NCI-H1105 treated with DMSO at 0.1 percent for 48 hours (cell line): Measurements from ENCODE around the gene APRT.
"Not testable (repeated sequence)": the region's sequence is repeated elsewhere in the genome, so short reads cannot be mapped to it uniquely, and the experiment has no call there.

ENCODE experiments used
- DNase-seq: peaks from one replicate; lab custom pipeline; 2025; lab: John Stamatoyannopoulos, UW

Gene APRT

GRCh38 chr16:88841521-88842307, 30.0 kb upstream of the APRT start:
- DNase-seq: no peak

GRCh38 chr16:88840600-88841215, 29.0 kb upstream of the APRT start:
- DNase-seq: no peak

- DNase-seq: no peak
Observed at GRCh38 chr16:88839745-88840599, 28.2 kb upstream of the APRT start.

GRCh38 chr16:88839026-88839529, 27.4 kb upstream of the APRT start:
- DNase-seq: no peak

- DNase-seq: no peak
Observed at GRCh38 chr16:88838566-88838965, 26.8 kb upstream of the APRT start.

- no peak for DNase-seq
Observed at GRCh38 chr16:88837806-88838205, 26.1 kb upstream of the APRT start.

- DNase-seq: no peak
Observed at GRCh38 chr16:88836791-88837190, 25.1 kb upstream of the APRT start.

- DNase-seq: no peak
Observed at GRCh38 chr16:88835818-88836217, 24.1 kb upstream of the APRT start.

- DNase-seq: no peak
Observed at GRCh38 chr16:88835383-88835782, 23.7 kb upstream of the APRT start.

- DNase-seq: no peak
Observed at GRCh38 chr16:88834670-88835069, 22.9 kb upstream of the APRT start.

GRCh38 chr16:88833086-88833485, 21.4 kb upstream of the APRT start:
- no peak for DNase-seq

- no peak for DNase-seq
Observed at GRCh38 chr16:88831838-88832237, 20.1 kb upstream of the APRT start.

GRCh38 chr16:88830783-88831182, 19.1 kb upstream of the APRT start:
- DNase-seq: no peak

GRCh38 chr16:88830258-88830657, 18.5 kb upstream of the APRT start:
- no peak for DNase-seq

- no peak for DNase-seq
Observed at GRCh38 chr16:88828711-88829110, 17.0 kb upstream of the APRT start.

GRCh38 chr16:88827727-88828126, 16.0 kb upstream of the APRT start:
- no peak for DNase-seq

GRCh38 chr16:88826070-88826840, 14.5 kb upstream of the APRT start:
- DNase-seq: no peak

GRCh38 chr16:88825146-88825545, 13.4 kb upstream of the APRT start:
- no peak for DNase-seq

- DNase-seq: no peak
Observed at GRCh38 chr16:88824256-88825077, 12.7 kb upstream of the APRT start.

GRCh38 chr16:88823646-88824045, 11.9 kb upstream of the APRT start:
- DNase-seq: not testable (repeated sequence)
